ENCODE data around the gene LRP2.

DNA sequence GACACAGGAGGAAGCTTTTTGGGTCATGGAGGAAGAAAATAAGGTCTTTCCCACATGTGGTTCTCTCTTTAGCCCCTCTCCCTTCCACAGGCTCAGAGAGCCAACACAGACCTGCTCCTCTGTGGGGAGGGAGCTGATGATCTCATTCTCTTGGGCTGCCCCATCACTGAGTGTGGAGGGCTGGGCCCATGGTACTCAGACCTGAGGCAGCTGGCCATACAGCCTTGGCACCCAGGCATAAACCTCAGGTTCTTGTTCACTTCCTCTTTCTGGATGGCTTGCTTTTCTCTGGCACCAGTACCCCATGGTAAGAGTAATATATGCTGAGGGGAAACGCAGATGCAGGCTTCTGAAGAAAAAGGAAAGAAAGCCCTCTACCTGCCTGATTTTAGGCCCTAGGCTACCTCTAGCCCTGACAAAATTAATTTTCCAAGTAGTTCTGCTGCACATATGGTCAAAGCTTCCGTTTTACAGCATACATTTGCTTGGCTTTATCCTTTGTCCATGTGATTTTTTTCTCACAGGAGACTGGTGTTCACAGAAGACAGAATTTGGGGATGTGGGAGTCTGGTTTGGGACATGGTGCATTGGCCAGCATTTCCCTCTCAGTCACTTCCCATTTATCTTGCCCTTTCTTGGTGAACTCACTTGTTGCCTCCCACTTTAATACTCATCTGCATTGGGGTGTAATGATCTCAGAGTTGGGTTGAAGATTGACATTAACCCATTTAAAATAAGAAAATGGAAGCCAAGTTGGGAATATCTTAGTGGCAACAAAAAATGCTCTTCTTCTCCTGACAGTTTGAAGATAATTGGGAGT is 281.9 kb downstream of the LRP2 start:
- no peak for TF ChIP-seq HOXA7 (CRISPR knock-in tag; IDR thresholded peaks at IDR 0.05)
- TF ChIP-seq JUN (IDR thresholded peaks at IDR 0.05), result no peak
- TF ChIP-seq, protein P1, sequence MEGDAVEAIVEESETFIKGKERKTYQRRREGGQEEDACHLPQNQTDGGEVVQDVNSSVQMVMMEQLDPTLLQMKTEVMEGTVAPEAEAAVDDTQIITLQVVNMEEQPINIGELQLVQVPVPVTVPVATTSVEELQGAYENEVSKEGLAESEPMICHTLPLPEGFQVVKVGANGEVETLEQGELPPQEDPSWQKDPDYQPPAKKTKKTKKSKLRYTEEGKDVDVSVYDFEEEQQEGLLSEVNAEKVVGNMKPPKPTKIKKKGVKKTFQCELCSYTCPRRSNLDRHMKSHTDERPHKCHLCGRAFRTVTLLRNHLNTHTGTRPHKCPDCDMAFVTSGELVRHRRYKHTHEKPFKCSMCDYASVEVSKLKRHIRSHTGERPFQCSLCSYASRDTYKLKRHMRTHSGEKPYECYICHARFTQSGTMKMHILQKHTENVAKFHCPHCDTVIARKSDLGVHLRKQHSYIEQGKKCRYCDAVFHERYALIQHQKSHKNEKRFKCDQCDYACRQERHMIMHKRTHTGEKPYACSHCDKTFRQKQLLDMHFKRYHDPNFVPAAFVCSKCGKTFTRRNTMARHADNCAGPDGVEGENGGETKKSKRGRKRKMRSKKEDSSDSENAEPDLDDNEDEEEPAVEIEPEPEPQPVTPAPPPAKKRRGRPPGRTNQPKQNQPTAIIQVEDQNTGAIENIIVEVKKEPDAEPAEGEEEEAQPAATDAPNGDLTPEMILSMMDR (IDR thresholded peaks at IDR 0.05), result no peak
- no peak for TF ChIP-seq CBX2 (IDR thresholded peaks at IDR 0.05; ENCODE audit: borderline replicate concordance, low read depth)
